Subcutaneous adipose tissue (tissue), 4 donors: ENCODE data around the gene TSPAN32. TPM values are rescaled to one million over a fixed set of nuclear protein-coding genes. Genes with fewer than 3 reads are reported as not detected.

Source experiments
- total RNA-seq, 4 donors: library from RNA; depleted of rRNA; stranded (reverse); fragments of >200 nt; gene quantifications; one replicate each; pipeline ENCODE4 v1.1.0, GENCODE V29; 2016
- TF ChIP-seq, protein P1 (sequence below): fragments of 450-650 bp; IDR thresholded peaks from one replicate; pipeline ENCODE4 v1.5.1; 2016; ENCODE audit warnings: low read depth, mild to moderate bottlenecking, control low read depth, antibody characterized with exemption, moderate library complexity

The TSPAN32 gene
- total RNA-seq, 4 donors from 2014 or later = 2.1 to 2.6 (median 2.5) TPM; not detected in 1

DNA sequence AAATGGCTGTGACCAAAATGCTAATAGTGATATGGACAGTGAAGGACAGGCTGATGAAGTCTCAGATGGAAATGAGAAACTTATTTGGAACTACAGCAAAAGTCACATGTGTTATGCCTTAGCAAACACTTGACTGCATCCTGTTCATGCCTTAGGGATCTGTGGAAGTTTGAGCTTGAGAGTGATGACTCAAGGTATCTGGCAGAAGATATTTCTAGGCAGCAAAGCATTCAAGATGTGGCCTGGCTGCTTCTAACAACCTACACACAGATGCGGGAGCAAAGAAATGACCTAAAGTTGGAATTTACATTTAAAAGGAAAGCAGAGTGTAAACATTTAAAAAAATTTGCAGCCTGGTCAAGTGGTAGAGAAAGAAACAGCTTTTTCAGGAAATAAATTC lies 47.2 kb downstream of the TSPAN32 start:
- TF ChIP-seq, protein P1, sequence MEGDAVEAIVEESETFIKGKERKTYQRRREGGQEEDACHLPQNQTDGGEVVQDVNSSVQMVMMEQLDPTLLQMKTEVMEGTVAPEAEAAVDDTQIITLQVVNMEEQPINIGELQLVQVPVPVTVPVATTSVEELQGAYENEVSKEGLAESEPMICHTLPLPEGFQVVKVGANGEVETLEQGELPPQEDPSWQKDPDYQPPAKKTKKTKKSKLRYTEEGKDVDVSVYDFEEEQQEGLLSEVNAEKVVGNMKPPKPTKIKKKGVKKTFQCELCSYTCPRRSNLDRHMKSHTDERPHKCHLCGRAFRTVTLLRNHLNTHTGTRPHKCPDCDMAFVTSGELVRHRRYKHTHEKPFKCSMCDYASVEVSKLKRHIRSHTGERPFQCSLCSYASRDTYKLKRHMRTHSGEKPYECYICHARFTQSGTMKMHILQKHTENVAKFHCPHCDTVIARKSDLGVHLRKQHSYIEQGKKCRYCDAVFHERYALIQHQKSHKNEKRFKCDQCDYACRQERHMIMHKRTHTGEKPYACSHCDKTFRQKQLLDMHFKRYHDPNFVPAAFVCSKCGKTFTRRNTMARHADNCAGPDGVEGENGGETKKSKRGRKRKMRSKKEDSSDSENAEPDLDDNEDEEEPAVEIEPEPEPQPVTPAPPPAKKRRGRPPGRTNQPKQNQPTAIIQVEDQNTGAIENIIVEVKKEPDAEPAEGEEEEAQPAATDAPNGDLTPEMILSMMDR = no peak

DNA sequence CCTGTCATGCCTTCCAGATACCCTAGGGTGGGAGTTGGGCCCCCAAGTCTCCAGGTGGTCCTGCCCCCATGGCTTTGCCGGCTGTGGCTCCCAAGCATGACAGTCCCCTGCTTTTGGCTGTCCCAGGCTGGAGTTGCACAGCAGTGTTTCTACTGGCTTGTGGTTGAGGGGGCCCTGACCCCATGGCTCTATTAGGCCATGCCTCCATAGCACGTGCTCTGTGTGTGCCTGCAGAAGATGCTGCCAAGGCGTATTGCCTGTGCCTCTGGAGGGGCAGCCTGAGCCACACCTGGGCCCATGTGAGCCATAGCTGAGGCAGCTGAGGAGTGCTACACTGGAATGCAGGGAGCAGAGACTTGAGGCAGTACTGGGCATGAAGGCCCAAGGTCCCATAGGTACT lies 49.9 kb downstream of the TSPAN32 start:
- TF ChIP-seq, protein P1 = no peak

- TF ChIP-seq, protein P1 = no peak
These were observed 50.6 kb downstream of the TSPAN32 start for GRCh38 chr11:2352420-2352819.

DNA sequence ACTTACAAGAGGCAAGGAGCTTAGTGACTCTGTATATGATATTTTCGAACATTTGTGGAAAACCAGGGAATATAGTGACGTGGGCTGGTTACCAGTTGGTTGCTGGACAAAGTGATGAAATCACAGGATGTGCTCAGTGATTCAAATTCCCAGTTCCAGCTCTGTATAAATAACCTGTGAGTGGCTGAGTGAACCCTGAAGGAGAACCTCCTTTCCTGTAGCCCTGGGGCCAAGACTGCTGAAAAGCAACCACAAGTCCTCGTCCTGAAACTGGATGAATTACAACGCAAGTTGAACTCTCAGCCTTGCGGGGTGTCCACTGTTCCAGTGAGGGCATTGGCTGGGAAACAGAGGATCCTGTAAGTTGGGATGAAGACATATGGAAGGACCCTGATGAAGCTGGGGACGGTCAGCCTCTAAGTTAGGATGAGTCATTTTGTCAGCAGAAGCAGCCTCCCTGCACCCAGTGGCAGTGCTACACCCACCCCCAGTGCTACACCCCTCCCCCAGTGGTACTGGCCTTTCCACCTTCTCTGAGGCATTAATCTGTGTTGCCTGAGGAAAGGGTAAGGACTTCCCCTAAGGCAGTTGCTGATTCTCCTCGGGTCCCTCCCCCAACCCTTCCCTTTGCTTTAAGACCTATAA lies 53.3 kb downstream of the TSPAN32 start:
- TF ChIP-seq, protein P1 = no peak

DNA sequence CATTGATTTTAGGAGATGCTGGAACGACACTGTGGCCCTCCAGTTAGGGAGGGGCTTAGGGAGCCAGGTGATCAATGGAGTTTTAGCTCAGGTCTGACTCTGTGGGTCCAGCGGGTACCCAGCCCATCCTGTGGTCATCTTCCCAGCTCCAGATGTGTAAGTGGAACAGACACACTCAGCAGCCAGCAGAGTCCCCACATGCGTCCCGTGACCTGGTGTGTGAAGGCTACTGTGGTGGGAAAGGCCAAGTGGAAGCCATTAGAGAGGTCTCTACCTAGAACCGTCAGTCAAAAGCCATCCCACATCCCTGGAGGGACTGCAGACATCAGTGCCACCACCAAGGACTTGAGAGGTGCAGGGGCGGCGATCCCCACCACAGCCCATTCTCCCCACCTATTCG lies 55.4 kb downstream of the TSPAN32 start:
- TF ChIP-seq, protein P1 = no peak

DNA sequence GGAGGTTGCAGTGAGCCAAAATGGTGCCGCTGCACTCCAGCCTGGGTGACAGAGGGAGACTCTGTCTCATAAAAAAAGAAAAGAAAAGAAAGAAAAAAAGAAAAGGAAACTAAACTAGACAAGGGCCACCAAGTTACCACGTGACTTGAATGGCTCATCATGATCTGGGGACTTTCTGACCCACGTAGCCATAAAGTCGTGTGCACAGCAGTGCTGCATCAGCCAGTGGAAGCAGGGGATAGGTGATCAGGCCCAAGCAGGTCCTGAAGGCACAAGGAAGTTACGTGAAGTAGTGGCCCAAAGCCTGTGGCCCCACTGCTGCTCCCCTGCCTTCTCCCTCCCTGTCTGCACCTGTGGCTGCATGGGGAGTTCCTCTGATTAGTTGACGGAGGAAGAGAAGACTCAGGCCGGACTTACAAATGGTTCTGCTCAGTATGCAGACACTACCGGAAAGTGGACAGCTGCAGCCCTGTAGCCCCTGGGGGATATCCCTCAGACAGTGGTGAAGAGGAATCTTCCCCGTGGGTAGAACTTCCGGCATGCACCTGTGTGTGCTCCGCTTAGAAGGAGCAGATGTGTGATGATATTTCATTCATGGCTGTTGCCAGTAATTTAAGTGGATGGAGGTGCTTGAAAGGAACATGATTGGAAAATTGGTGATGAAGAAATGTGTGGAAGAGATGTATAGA lies 57.1 kb downstream of the TSPAN32 start:
- TF ChIP-seq, protein P1 = no peak

GRCh38 chr11:2359557-2359956 lies 57.7 kb downstream of the TSPAN32 start:
- TF ChIP-seq, protein P1 = no peak
